Measurements from ENCODE around the gene NCKAP1.
"Not testable (repeated sequence)": the region's sequence is repeated elsewhere in the genome, so short reads cannot be mapped to it uniquely, and the experiment has no call there.

NCKAP1 gene

DNA sequence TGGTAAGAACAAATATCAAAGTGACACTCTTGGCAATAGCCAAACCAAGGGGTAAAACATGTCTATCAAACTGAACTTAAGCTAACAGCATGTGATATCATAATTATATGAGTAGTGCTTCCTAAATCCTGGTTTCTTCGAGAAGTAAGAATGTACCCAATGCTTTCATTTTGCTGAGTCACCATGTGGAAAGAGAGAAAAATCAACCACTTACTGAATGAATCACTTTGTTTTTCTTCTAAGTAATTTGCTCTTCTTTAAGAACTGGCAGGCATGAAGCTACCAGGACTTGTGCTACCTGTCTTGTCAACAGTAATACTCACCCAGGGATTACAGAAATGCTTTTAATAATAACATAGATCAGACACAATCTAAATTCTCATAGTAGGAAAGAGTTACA, 21.3 kb upstream of the NCKAP1 start:
- Histone ChIP-seq H3K27me3 (ENCODE audit: control insufficient read depth, insufficient read depth, low read length) (no peaks in the 10 kb centered on the region), H3K4me1 (ENCODE audit: control insufficient read depth, insufficient read depth, low read length) (no peaks in the 10 kb centered on the region), H3K36me3 (ENCODE audit: control insufficient read depth, insufficient read depth, low read length) (no peaks in the 10 kb centered on the region), H3K27ac (ENCODE audit: low read depth, low read length) (no peak overlapping the region), H3K4me3 (ENCODE audit: low read length) (no peak overlapping the region), H3K9ac (ENCODE audit: low read length) (no peak overlapping the region)

GRCh38 chr2:183057333-183057985, 19.2 kb upstream of the NCKAP1 start:
- no peaks in the 10 kb centered on the region for H3K36me3 ChIP-seq (ENCODE audit: control insufficient read depth, insufficient read depth, low read length)
- H3K27ac ChIP-seq (ENCODE audit: low read depth, low read length): no peak overlapping the region
- no peaks in the 10 kb centered on the region for H3K4me1 ChIP-seq (ENCODE audit: control insufficient read depth, insufficient read depth, low read length)
- no peak overlapping the region for H3K4me3 ChIP-seq (ENCODE audit: low read length)
- no peaks in the 10 kb centered on the region for H3K27me3 ChIP-seq (ENCODE audit: control insufficient read depth, insufficient read depth, low read length)
- no peak overlapping the region for H3K9ac ChIP-seq (ENCODE audit: low read length)

GRCh38 chr2:183049420-183049819, 11.2 kb upstream of the NCKAP1 start:
- H3K4me1 ChIP-seq (ENCODE audit: control insufficient read depth, insufficient read depth, low read length): no peaks in the 10 kb centered on the region
- H3K4me3 ChIP-seq (ENCODE audit: low read length): no peak overlapping the region
- no peaks in the 10 kb centered on the region for H3K36me3 ChIP-seq (ENCODE audit: control insufficient read depth, insufficient read depth, low read length)
- H3K27ac ChIP-seq (ENCODE audit: low read depth, low read length): no peak overlapping the region
- no peak overlapping the region for H3K9ac ChIP-seq (ENCODE audit: low read length)
- H3K27me3 ChIP-seq (ENCODE audit: control insufficient read depth, insufficient read depth, low read length): no peaks in the 10 kb centered on the region

DNA sequence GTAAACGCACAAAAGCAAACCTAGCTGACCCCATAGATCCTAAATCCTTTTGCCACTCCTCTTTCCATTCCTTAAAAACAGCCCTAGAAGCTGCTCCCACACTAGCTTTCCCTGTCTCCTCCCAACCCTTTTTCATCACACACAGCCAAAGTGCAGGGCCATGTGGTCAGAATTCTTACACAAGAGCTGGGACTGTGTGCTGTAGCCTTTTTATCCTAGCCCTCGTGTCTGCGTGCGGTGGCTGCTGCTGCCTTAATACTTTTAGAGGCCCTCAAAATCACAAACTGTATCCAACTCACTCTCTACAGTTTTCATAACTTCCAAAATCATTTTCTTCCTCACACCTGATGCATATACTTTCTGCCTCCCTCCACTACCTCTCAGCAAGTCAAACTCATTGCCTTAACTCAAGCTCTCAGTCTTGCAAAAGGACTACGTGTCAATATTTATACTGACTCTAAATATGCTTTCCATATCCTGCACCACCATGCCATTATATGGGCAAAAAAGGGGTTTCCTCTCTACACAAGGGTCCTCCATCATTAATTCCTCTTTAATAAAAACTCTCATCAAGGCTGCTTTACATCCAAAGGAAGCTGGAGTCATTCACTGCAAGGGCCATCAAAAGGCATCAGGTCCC, 9.3 kb upstream of the NCKAP1 start:
- not testable (repeated sequence) for H3K4me3 ChIP-seq (ENCODE audit: low read length); H3K36me3 ChIP-seq (ENCODE audit: control insufficient read depth, insufficient read depth, low read length); H3K27ac ChIP-seq (ENCODE audit: low read depth, low read length); H3K27me3 ChIP-seq (ENCODE audit: control insufficient read depth, insufficient read depth, low read length); H3K9ac ChIP-seq (ENCODE audit: low read length); H3K4me1 ChIP-seq (ENCODE audit: control insufficient read depth, insufficient read depth, low read length)

DNA sequence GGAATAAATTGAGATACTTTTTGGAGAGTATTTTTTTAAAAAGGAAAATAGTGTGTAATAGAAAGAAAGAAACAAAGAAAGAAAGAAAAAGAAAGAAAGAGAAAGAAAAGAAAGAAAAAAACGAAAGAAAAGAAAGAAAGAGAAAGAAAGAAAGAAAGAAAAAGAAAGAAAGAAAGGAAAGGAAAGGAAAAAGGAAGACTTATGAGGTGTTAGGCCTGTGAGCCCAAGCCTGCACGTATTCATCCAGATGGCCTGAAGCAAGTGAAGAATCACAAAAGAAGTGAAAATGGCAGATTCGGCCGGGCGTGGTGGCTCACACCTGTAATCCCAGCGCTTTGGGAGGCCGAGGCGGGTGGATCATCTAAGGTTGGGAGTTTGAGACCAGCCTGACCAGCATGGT, 5.3 kb upstream of the NCKAP1 start:
- not testable (repeated sequence) for H3K36me3 ChIP-seq (ENCODE audit: control insufficient read depth, insufficient read depth, low read length); H3K9ac ChIP-seq (ENCODE audit: low read length); H3K27ac ChIP-seq (ENCODE audit: low read depth, low read length); H3K27me3 ChIP-seq (ENCODE audit: control insufficient read depth, insufficient read depth, low read length); H3K4me1 ChIP-seq (ENCODE audit: control insufficient read depth, insufficient read depth, low read length); H3K4me3 ChIP-seq (ENCODE audit: low read length)

DNA sequence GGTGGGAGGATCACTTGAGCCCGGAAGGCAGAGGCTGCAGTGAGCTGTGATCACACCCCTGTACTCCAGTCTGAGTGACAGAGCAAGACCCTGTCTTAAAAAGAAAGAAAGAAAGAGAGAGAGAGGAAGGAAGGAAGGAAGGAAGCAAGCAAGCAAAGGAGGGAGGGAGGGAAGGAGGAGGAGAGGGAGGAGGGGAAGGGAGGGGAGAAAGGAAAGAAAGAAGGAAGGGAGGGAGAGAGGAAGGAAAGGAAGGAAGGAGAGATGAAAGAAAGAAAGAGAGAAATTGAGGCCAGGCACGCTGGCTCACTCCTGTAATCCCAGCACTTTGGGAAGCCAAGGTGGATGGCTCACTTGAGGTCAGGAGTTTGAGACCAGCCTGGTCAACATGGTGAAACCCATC, 2.3 kb upstream of the NCKAP1 start:
- H3K36me3 ChIP-seq (ENCODE audit: control insufficient read depth, insufficient read depth, low read length): no peaks in the 10 kb centered on the region
- H3K27me3 ChIP-seq (ENCODE audit: control insufficient read depth, insufficient read depth, low read length): no peaks in the 10 kb centered on the region
- no peak overlapping the region for H3K4me3 ChIP-seq (ENCODE audit: low read length)
- H3K4me1 ChIP-seq (ENCODE audit: control insufficient read depth, insufficient read depth, low read length): peaks cover 8% of the 10 kb centered on the region
- H3K9ac ChIP-seq (ENCODE audit: low read length): no peak overlapping the region
- H3K27ac ChIP-seq (ENCODE audit: low read depth, low read length): no peak overlapping the region

GRCh38 chr2:183037553-183038340, 510 bp downstream of the NCKAP1 start:
- Histone ChIP-seq H3K4me3 (ENCODE audit: low read length) (peak overlapping the region; percentile 67), H3K27me3 (ENCODE audit: control insufficient read depth, insufficient read depth, low read length) (no peaks in the 10 kb centered on the region), H3K9ac (ENCODE audit: low read length) (peak overlapping the region; percentile 39), H3K27ac (ENCODE audit: low read depth, low read length) (peak overlapping the region; percentile 91), H3K36me3 (ENCODE audit: control insufficient read depth, insufficient read depth, low read length) (no peaks in the 10 kb centered on the region), H3K4me1 (ENCODE audit: control insufficient read depth, insufficient read depth, low read length) (peaks cover 26% of the 10 kb centered on the region)

- Histone ChIP-seq H3K36me3 (ENCODE audit: control insufficient read depth, insufficient read depth, low read length) (no peaks in the 10 kb centered on the region), H3K27me3 (ENCODE audit: control insufficient read depth, insufficient read depth, low read length) (no peaks in the 10 kb centered on the region), H3K9ac (ENCODE audit: low read length) (peak overlapping the region; percentile 39), H3K4me3 (ENCODE audit: low read length) (peak overlapping the region; percentile 67), H3K27ac (ENCODE audit: low read depth, low read length) (peak overlapping the region; percentile 91), H3K4me1 (ENCODE audit: control insufficient read depth, insufficient read depth, low read length) (peaks cover 28% of the 10 kb centered on the region)
Measured at GRCh38 chr2:183037074-183037552, 1.1 kb downstream of the NCKAP1 start.

DNA sequence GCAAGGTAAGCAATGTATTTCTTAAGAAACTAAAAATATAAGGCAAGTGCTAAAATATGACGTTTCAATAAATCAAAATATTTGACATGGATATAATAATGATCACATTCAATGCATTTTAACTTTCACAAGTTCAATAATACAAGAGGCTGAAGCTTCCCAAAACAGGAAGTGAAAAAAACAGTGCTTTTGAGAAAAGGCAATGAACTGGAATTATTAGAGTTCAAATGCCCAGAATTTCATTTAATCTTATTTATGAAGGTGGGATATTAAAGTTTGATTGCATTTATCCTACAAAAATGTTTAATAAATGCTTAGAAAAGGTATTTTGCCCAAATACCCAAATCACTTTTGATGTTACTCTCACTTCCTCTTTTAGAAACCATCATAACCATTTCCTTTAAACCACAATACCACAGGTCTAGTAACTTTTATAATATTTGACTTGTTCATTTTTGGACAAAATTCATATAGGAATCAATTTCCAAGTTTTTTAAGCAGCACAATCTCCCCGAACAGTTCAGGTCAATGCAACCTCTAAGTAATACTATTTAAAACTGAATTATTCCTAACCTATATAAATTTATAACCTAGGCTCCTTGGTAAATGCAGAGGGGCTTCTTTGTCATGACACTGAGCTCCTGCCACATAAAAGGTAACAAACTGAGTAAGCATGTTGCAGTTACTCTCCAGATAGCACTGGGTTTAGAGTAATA, 2.1 kb downstream of the NCKAP1 start:
- Histone ChIP-seq H3K27me3 (ENCODE audit: control insufficient read depth, insufficient read depth, low read length) (no peaks in the 10 kb centered on the region), H3K36me3 (ENCODE audit: control insufficient read depth, insufficient read depth, low read length) (no peaks in the 10 kb centered on the region), H3K27ac (ENCODE audit: low read depth, low read length) (peak overlapping the region; percentile 91), H3K4me1 (ENCODE audit: control insufficient read depth, insufficient read depth, low read length) (peaks cover 32% of the 10 kb centered on the region), H3K9ac (ENCODE audit: low read length) (no peak overlapping the region), H3K4me3 (ENCODE audit: low read length) (peak overlapping the region; percentile 67)

- H3K36me3 ChIP-seq (ENCODE audit: control insufficient read depth, insufficient read depth, low read length): no peaks in the 10 kb centered on the region
- H3K4me1 ChIP-seq (ENCODE audit: control insufficient read depth, insufficient read depth, low read length): peaks cover 35% of the 10 kb centered on the region
- no peaks in the 10 kb centered on the region for H3K27me3 ChIP-seq (ENCODE audit: control insufficient read depth, insufficient read depth, low read length)
- no peak overlapping the region for H3K9ac ChIP-seq (ENCODE audit: low read length)
- H3K4me3 ChIP-seq (ENCODE audit: low read length): no peak overlapping the region
- peak overlapping the region; percentile 48 for H3K27ac ChIP-seq (ENCODE audit: low read depth, low read length)
Measured at GRCh38 chr2:183035298-183035953, 2.8 kb downstream of the NCKAP1 start.

- H3K9ac ChIP-seq (ENCODE audit: low read length): no peak overlapping the region
- H3K27ac ChIP-seq (ENCODE audit: low read depth, low read length): no peak overlapping the region
- no peaks in the 10 kb centered on the region for H3K27me3 ChIP-seq (ENCODE audit: control insufficient read depth, insufficient read depth, low read length)
- peaks cover 35% of the 10 kb centered on the region for H3K4me1 ChIP-seq (ENCODE audit: control insufficient read depth, insufficient read depth, low read length)
- no peak overlapping the region for H3K4me3 ChIP-seq (ENCODE audit: low read length)
- H3K36me3 ChIP-seq (ENCODE audit: control insufficient read depth, insufficient read depth, low read length): no peaks in the 10 kb centered on the region
Measured at GRCh38 chr2:183034806-183035205, 3.5 kb downstream of the NCKAP1 start.

DNA sequence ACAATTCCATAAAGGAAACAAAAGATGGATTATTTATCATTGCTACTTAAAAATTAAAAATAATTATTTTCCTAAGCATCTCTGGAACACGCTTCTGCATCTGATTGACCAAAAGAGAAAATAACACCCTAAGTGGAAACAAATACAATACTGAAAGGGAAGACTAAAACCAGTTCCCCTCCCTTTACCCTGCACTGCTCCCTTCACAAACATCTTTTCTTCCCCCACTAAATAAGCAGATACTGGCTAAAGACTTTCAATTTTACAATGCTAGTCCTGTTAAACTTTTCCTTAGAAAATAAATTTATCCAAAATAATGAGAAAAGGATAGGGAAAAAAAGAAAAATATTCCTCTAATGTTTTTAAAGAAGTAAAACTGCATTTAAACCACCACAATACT, 4.3 kb downstream of the NCKAP1 start:
- no peaks in the 10 kb centered on the region for H3K36me3 ChIP-seq (ENCODE audit: control insufficient read depth, insufficient read depth, low read length)
- H3K4me1 ChIP-seq (ENCODE audit: control insufficient read depth, insufficient read depth, low read length): peaks cover 35% of the 10 kb centered on the region
- H3K27ac ChIP-seq (ENCODE audit: low read depth, low read length): no peak overlapping the region

More for the DNA sequence above, 4.3 kb downstream of the NCKAP1 start:
- Histone ChIP-seq H3K27me3 (ENCODE audit: control insufficient read depth, insufficient read depth, low read length) (no peaks in the 10 kb centered on the region), H3K4me3 (ENCODE audit: low read length) (no peak overlapping the region), H3K9ac (ENCODE audit: low read length) (no peak overlapping the region)

Measured in rectal smooth muscle tissue (tissue), 1 donor.